PC-3 (cell line): ENCODE data around the gene SCYL1. TPM values are rescaled to one million over a fixed set of nuclear protein-coding genes. Genes with fewer than 3 reads are reported as not detected.

Experiments
- ATAC-seq: fragments of 200-7000 bp; cut with Tn5 transposase; 2 replicates; pipeline ENCODE4 v1.9.1; 2020; ENCODE audit warnings: mild to moderate bottlenecking, moderate library complexity
- BruUV-seq: library from RNA; stranded (reverse); fragments of 400-500 nt; replicated peaks from 2 replicates; lab custom pipeline; 2021; lab: Mats Ljungman, UMichigan
- CTCF ChIA-PET: fragments of 300-600 bp; sonication (Branson Sonifier 250); formaldehyde crosslinking; loops from one replicate; lab custom pipeline; 2022; ENCODE audit warnings: antibody characterized with exemption; lab: Charles Lee
- POLR2A ChIA-PET: fragments of 300-600 bp; sonication (Branson Sonifier 250); formaldehyde crosslinking; loops from one replicate; lab custom pipeline; 2022; ENCODE audit warnings: antibody characterized with exemption; ENCODE audit not compliant: unreplicated experiment; lab: Charles Lee
- DNase-seq: peaks from one replicate; pipeline ENCODE4 v3.0.0-alpha.2; 2015
- H2AFZ ChIP-seq: fragments of 300-600 bp; sonication (generic); 2 replicates; pipeline ENCODE4 v1.6.0; 2016; ENCODE audit warnings: antibody characterized with exemption, low read length
- H3F3A ChIP-seq: fragments of 300-600 bp; sonication (generic); one replicate; pipeline ENCODE4 v1.6.0; 2017; ENCODE audit warnings: antibody characterized with exemption, low read length, control low read depth, mild to moderate bottlenecking; ENCODE audit not compliant: unreplicated experiment
- H3K27ac ChIP-seq: fragments of 300-600 bp; sonication (generic); 2 replicates; pipeline ENCODE4 v1.5.1; 2016; ENCODE audit warnings: mild to moderate bottlenecking, low read length
- H3K27me3 ChIP-seq: fragments of 300-600 bp; sonication (generic); 2 replicates; pipeline ENCODE4 v1.6.1; 2016; ENCODE audit warnings: low read length, mixed read lengths
- H3K36me3 ChIP-seq: fragments of 300-600 bp; sonication (generic); 2 replicates; pipeline ENCODE4 v1.6.1; 2016; ENCODE audit warnings: low read depth, mixed run types, low read length, mixed read lengths
- H3K4me1 ChIP-seq: fragments of 300-600 bp; sonication (generic); 2 replicates; pipeline ENCODE4 v1.5.1; 2016; ENCODE audit warnings: low read length; ENCODE audit not compliant: insufficient read depth
- H3K4me2 ChIP-seq: fragments of 300-600 bp; sonication (generic); 2 replicates; pipeline ENCODE4 v1.6.0; 2016; ENCODE audit warnings: low read length
- H3K4me3 ChIP-seq: fragments of 300-600 bp; sonication (generic); 2 replicates; pipeline ENCODE4 v1.5.1; 2016; ENCODE audit warnings: mild to moderate bottlenecking, low read length, mixed read lengths
- H3K79me2 ChIP-seq: fragments of 300-600 bp; sonication (generic); 2 replicates; pipeline ENCODE4 v1.6.1; 2017; ENCODE audit warnings: low read length, mixed read lengths
- H3K9ac ChIP-seq: fragments of 300-600 bp; sonication (generic); 2 replicates; pipeline ENCODE4 v1.6.0; 2016; ENCODE audit warnings: mild to moderate bottlenecking, low read length
- H3K9me2 ChIP-seq: fragments of 300-600 bp; sonication (generic); replicated peaks from 2 replicates; pipeline ENCODE4 v1.6.1; 2016; ENCODE audit warnings: mixed run types, low read length, mixed read lengths
- H3K9me3 ChIP-seq: fragments of 300-600 bp; sonication (generic); 2 replicates; pipeline ENCODE4 v1.6.1; 2016; ENCODE audit warnings: low read length, mixed read lengths
- H4K20me1 ChIP-seq: fragments of 300-600 bp; sonication (generic); 2 replicates; pipeline ENCODE4 v1.6.1; 2016; ENCODE audit warnings: low read length, mixed read lengths
- EZH2 ChIP-seq: fragments of 300-600 bp; sonication (generic); IDR thresholded peaks from one replicate; pipeline ENCODE4 v1.6.1; 2017; ENCODE audit warnings: antibody characterized with exemption, mild to moderate bottlenecking, low read length; ENCODE audit not compliant: unreplicated experiment
- EZH2phosphoT487 ChIP-seq: fragments of 300-600 bp; sonication (generic); IDR thresholded peaks from 2 replicates; pipeline ENCODE4 v1.6.1; 2018; ENCODE audit warnings: mild to moderate bottlenecking, antibody characterized with exemption, low read length, borderline replicate concordance
- intact Hi-C: fragments of 100-400 bp; cut with micrococcal nuclease; formaldehyde crosslinking; loops from 2 replicates; pipeline ENCODE4 v1.9.0; 2023
- total RNA-seq: library from RNA; depleted of rRNA; stranded (reverse); fragments of >200 nt; gene quantifications from 2 replicates; pipeline ENCODE4 v1.2.3, GENCODE V29; 2014
- TF ChIP-seq, protein P1 (sequence below): fragments of 300-600 bp; sonication (generic); conservative IDR thresholded peaks from 2 replicates; pipeline ENCODE4 v1.5.1; 2017; ENCODE audit warnings: antibody characterized with exemption, low read depth, mild to moderate bottlenecking, low read length

Gene SCYL1
- total RNA-seq, 1 experiment from 2014 or later, result 201 TPM

GRCh38 chr11:65551572-65552387 lies 26.9 kb downstream of the SCYL1 start:
- H3K4me3 ChIP-seq, result peak overlapping the region; percentile 40; the same call in 1 of the 2 replicates
- ATAC-seq (no peak), DNase-seq (peak; percentile 71)
- no peaks in the 10 kb centered on the region for H3K27me3 ChIP-seq
- H3F3A ChIP-seq, result no peaks in the 10 kb centered on the region
- ChIA-PET CTCF (interaction anchor here (0.6 to 2.0 kb wide), 2 partner anchors 10 to 12 kb away, joined by 5 to 7 read pairs; no protein-coding TSS in a partner anchor), POLR2A (no interaction called here)
- H3K9me3 ChIP-seq, result no peaks in the 10 kb centered on the region
- H3K9me2 ChIP-seq, result no peaks in the 10 kb centered on the region
- no peak overlapping the region for H3K9ac ChIP-seq
- H3K4me2 ChIP-seq, result peak overlapping the region; percentile 68
- peaks cover 11% of the 10 kb centered on the region; the same call in 1 of the 2 replicates for H3K36me3 ChIP-seq
- H3K27ac ChIP-seq, result peak overlapping the region; percentile 14; the same call in 1 of the 2 replicates
- no peak overlapping the region for H2AFZ ChIP-seq
- intact Hi-C loops, result no loop called here
- H3K79me2 ChIP-seq, result peaks cover 19% of the 10 kb centered on the region
- BruUV-seq, result TSS peak; percentile 16
- peaks cover 37% of the 10 kb centered on the region for H3K4me1 ChIP-seq
- TF ChIP-seq EZH2phosphoT487, result no peak
- TF ChIP-seq, protein P1, sequence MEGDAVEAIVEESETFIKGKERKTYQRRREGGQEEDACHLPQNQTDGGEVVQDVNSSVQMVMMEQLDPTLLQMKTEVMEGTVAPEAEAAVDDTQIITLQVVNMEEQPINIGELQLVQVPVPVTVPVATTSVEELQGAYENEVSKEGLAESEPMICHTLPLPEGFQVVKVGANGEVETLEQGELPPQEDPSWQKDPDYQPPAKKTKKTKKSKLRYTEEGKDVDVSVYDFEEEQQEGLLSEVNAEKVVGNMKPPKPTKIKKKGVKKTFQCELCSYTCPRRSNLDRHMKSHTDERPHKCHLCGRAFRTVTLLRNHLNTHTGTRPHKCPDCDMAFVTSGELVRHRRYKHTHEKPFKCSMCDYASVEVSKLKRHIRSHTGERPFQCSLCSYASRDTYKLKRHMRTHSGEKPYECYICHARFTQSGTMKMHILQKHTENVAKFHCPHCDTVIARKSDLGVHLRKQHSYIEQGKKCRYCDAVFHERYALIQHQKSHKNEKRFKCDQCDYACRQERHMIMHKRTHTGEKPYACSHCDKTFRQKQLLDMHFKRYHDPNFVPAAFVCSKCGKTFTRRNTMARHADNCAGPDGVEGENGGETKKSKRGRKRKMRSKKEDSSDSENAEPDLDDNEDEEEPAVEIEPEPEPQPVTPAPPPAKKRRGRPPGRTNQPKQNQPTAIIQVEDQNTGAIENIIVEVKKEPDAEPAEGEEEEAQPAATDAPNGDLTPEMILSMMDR, result peak; percentile 72
- TF ChIP-seq EZH2, result no peak
- H4K20me1 ChIP-seq, result no peaks in the 10 kb centered on the region

GRCh38 chr11:65552388-65552951 lies 27.6 kb downstream of the SCYL1 start:
- no peaks in the 10 kb centered on the region for H3K9me2 ChIP-seq
- ChIA-PET POLR2A (no interaction called here), CTCF (interaction anchor here (0.6 to 2.0 kb wide), 2 partner anchors 11 to 13 kb away, joined by 5 to 7 read pairs; no protein-coding TSS in a partner anchor)
- H3K4me2 ChIP-seq, result no peak overlapping the region
- H3K27me3 ChIP-seq, result no peaks in the 10 kb centered on the region
- H4K20me1 ChIP-seq, result no peaks in the 10 kb centered on the region
- ATAC-seq (no peak), DNase-seq (no peak)
- no peak overlapping the region for H2AFZ ChIP-seq
- TF ChIP-seq, protein P1, result 0 out of 2 replicates have a peak, but pooled peaks have one; percentile 5
- no peak for TF ChIP-seq EZH2phosphoT487
- H3K9ac ChIP-seq, result no peak overlapping the region
- no peaks in the 10 kb centered on the region for H3K9me3 ChIP-seq
- peaks cover 26% of the 10 kb centered on the region for H3K79me2 ChIP-seq
- peaks cover 11% of the 10 kb centered on the region; the same call in 1 of the 2 replicates for H3K36me3 ChIP-seq
- H3K27ac ChIP-seq, result no peak overlapping the region
- intact Hi-C loops, result no loop called here
- no TSS peak for BruUV-seq
- H3K4me3 ChIP-seq, result no peak overlapping the region
- H3F3A ChIP-seq, result no peaks in the 10 kb centered on the region
- peaks cover 42% of the 10 kb centered on the region for H3K4me1 ChIP-seq
